A204.1 (cell line): ENCODE measurements around the gene TTC34.
A peak's percentile ranks its signal among the peaks of the same experiment; 100 is the strongest.

Source experiments
- FAIRE-seq: peaks from 2 replicates; lab custom pipeline; 2012; peaks lifted over from hg19 to GRCh38; lab: Jason Lieb, UNC

Gene TTC34

GRCh38 chr1:2590233-2591141 is 211.0 kb downstream of the TTC34 start:
- FAIRE-seq: no peak

GRCh38 chr1:2589431-2590232 is 211.9 kb downstream of the TTC34 start:
- FAIRE-seq: no peak

GRCh38 chr1:2588661-2589430 is 212.6 kb downstream of the TTC34 start:
- no peak for FAIRE-seq

GRCh38 chr1:2587860-2588571 is 213.5 kb downstream of the TTC34 start:
- FAIRE-seq: no peak

- no peak for FAIRE-seq
Measured at GRCh38 chr1:2587071-2587859, 214.2 kb downstream of the TTC34 start.

- peak; percentile 92 for FAIRE-seq
Measured at GRCh38 chr1:2586154-2587070, 215.1 kb downstream of the TTC34 start, which contains the start of gene PRXL2B. Gene PRXL2B, plus strand, starts transcription at chr1:2586777. Its CDS starts 109 bp downstream, at chr1:2586886.
